Endothelial cell of umbilical vein (primary cell): ENCODE results near the gene TEDC2. TPM values are rescaled to one million over a fixed set of nuclear protein-coding genes. Genes with fewer than 3 reads are reported as not detected.
A peak's percentile ranks its signal among the peaks of the same experiment; 100 is the strongest.

Experiments used
- BruUV-seq: library from RNA; stranded (reverse); fragments of 400-500 nt; replicated peaks from 2 replicates; lab custom pipeline; 2021; lab: Mats Ljungman, UMichigan
- CTCF ChIA-PET: fragments of 300-600, 350-600 bp; sonication (Branson Sonifier 250); formaldehyde crosslinking; loops from one replicate; lab custom pipeline; 2021; ENCODE audit warnings: antibody characterized with exemption, inconsistent platforms; lab: Charles Lee
- POLR2A ChIA-PET: fragments of 300-600, 350-600 bp; sonication (Branson Sonifier 250); formaldehyde crosslinking; loops from one replicate; lab custom pipeline; 2021; ENCODE audit warnings: antibody characterized with exemption, inconsistent platforms; lab: Charles Lee
- DNase-seq: peaks from one replicate; pipeline ENCODE4 v3.0.0-alpha.2; 2011; ENCODE audit warnings: low read depth, low spot score
- FAIRE-seq: peaks from 2 replicates; lab custom pipeline; 2011; peaks lifted over from hg19 to GRCh38; lab: Jason Lieb, UNC
- H2AFZ ChIP-seq: 2 replicates; pipeline ENCODE4 v1.6.0; 2012; ENCODE audit warnings: low read depth, low read length, control low read depth, inconsistent platforms
- H3K27ac ChIP-seq: 2 replicates; pipeline ENCODE4 v1.5.1; 2011; ENCODE audit warnings: low read depth, mild to moderate bottlenecking, control low read depth, low read length, moderate library complexity; ENCODE audit not compliant: insufficient read depth
- H3K27me3 ChIP-seq, 2 experiments: 2 replicates each; pipeline versions ENCODE4 v1.6.0 to v1.6.1; 2011; ENCODE audit warnings: low read length in 2 of 2, mixed read lengths in 1 of 2; ENCODE audit not compliant: control insufficient read depth in 2 of 2, insufficient read depth in 2 of 2
- H3K36me3 ChIP-seq, 2 experiments: 2 replicates in 1 of 2; 3 replicates in 1 of 2; pipeline ENCODE4 v1.5.1; 2011; ENCODE audit warnings: low read length in 2 of 2, mild to moderate bottlenecking in 1 of 2, moderate library complexity in 1 of 2; ENCODE audit not compliant: control insufficient read depth in 2 of 2, insufficient read depth in 2 of 2; ENCODE audit errors: extremely low read depth in 1 of 2
- H3K4me1 ChIP-seq: 3 replicates; pipeline ENCODE4 v1.5.1; 2011; ENCODE audit warnings: mild to moderate bottlenecking, low read length; ENCODE audit not compliant: control insufficient read depth, insufficient read depth; ENCODE audit errors: extremely low read depth
- H3K4me2 ChIP-seq: 2 replicates; pipeline ENCODE4 v1.6.1; 2011; ENCODE audit warnings: low read length, control low read depth, mixed read lengths; ENCODE audit not compliant: insufficient read depth
- H3K4me3 ChIP-seq, 3 experiments: fragments of 200-600 bp in 1 of 3; sonication (generic), shearing (Covaris generic) in 1 of 3; replicated peaks in 1 of 3; 2 replicates each; pipeline ENCODE4 v1.5.1; 2011 to 2016; ENCODE audit warnings: control low read depth in 3 of 3, low read length in 3 of 3, mild to moderate bottlenecking in 2 of 3, inconsistent platforms in 1 of 3, low read depth in 1 of 3, moderate library complexity in 1 of 3; ENCODE audit not compliant: insufficient read depth in 1 of 3
- H3K79me2 ChIP-seq: 2 replicates; pipeline ENCODE4 v1.6.0; 2012; ENCODE audit warnings: low read length, inconsistent platforms; ENCODE audit not compliant: control insufficient read depth, insufficient read depth
- H3K9ac ChIP-seq: replicated peaks from 2 replicates; pipeline ENCODE3; 2011; ENCODE audit warnings: low read length, control low read depth; ENCODE audit not compliant: insufficient read depth; ENCODE audit errors: extremely low read depth
- H3K9me1 ChIP-seq: replicated peaks from 3 replicates; pipeline ENCODE4 v1.6.0; 2011; ENCODE audit warnings: mild to moderate bottlenecking, low read length; ENCODE audit not compliant: control insufficient read depth, insufficient read depth; ENCODE audit errors: extremely low read depth
- H3K9me3 ChIP-seq: replicated peaks from 2 replicates; pipeline ENCODE4 v1.5.1; 2012; ENCODE audit warnings: low read length, inconsistent platforms; ENCODE audit not compliant: control insufficient read depth, insufficient read depth
- H4K20me1 ChIP-seq: replicated peaks from 2 replicates; pipeline ENCODE3; 2011; ENCODE audit warnings: mild to moderate bottlenecking, low read length; ENCODE audit not compliant: control insufficient read depth, insufficient read depth; ENCODE audit errors: extremely low read depth
- CTCF ChIP-seq, 2 donors: IDR thresholded peaks; 1 replicate in 1 of 2; 2 replicates in 1 of 2; pipeline ENCODE4 v1.5.1; 2011; ENCODE audit warnings: low read length in 2 of 2, mild to moderate bottlenecking in 2 of 2, moderate library complexity in 2 of 2, control low read depth in 1 of 2, inconsistent platforms in 1 of 2, low read depth in 1 of 2; ENCODE audit not compliant: insufficient read depth in 1 of 2; ENCODE audit errors: extremely low read depth in 1 of 2
- EZH2 ChIP-seq: IDR thresholded peaks from 2 replicates; pipeline ENCODE4 v1.6.1; 2012; ENCODE audit warnings: borderline replicate concordance, low read depth, mild to moderate bottlenecking, moderate library complexity, low read length, inconsistent platforms; ENCODE audit not compliant: severe bottlenecking
- FOS ChIP-seq: IDR thresholded peaks from 2 replicates; pipeline ENCODE4 v1.6.1; 2011; ENCODE audit warnings: mild to moderate bottlenecking, low read length, moderate library complexity, borderline replicate concordance; ENCODE audit not compliant: insufficient read depth
- GATA2 ChIP-seq: IDR thresholded peaks from 2 replicates; pipeline ENCODE4 v1.7.0; 2011; ENCODE audit warnings: low read depth, mild to moderate bottlenecking, moderate library complexity, mixed read lengths, low read length; ENCODE audit not compliant: insufficient read length, insufficient read depth
- JUN ChIP-seq: IDR thresholded peaks from 2 replicates; pipeline ENCODE4 v1.6.1; 2011; ENCODE audit warnings: borderline replicate concordance, low read depth; ENCODE audit not compliant: insufficient read length, insufficient read depth
- MYC ChIP-seq: IDR thresholded peaks from one replicate; pipeline ENCODE4 v1.6.1; 2011; ENCODE audit warnings: mild to moderate bottlenecking, low read depth, low read length
- POLR2A ChIP-seq: IDR thresholded peaks from 2 replicates; pipeline ENCODE4 v1.6.1; 2012; ENCODE audit warnings: low read depth, mild to moderate bottlenecking, control low read depth, low read length
- POLR2AphosphoS5 ChIP-seq: IDR thresholded peaks from 2 replicates; pipeline ENCODE4 v1.6.1; 2012; ENCODE audit warnings: low read depth, mild to moderate bottlenecking, control low read depth, low read length, moderate library complexity; ENCODE audit not compliant: insufficient read depth
- dilution Hi-C: fragments of 300-500 bp; cut with MboI; formaldehyde crosslinking; loops from one replicate; pipeline ENCODE4 v1.15.0; 2019; ENCODE audit warnings: low sequenced_read_pairs; ENCODE audit not compliant: extremely low pct_ligation_motif_present
- intact Hi-C: fragments of 100-400 bp; cut with micrococcal nuclease; formaldehyde crosslinking; loops from one replicate; pipeline ENCODE4 v1.10.0; 2022
- microRNA-seq: library from miRNA; unstranded; fragments of <30 nt; microRNA quantifications from one replicate; pipeline ENCODE4 v1.2.0, GENCODE V29; 2021; ENCODE audit warnings: borderline number of aligned reads, borderline replicate concordance
- polyA plus RNA-seq, 4 experiments: library from polyadenylated mRNA; depleted of rRNA in 3 of 4; stranded (reverse) in 3 of 4; unstranded in 1 of 4; fragments of >200 nt; gene quantifications; 2 replicates each; pipeline versions ENCODE4 v1.2.1 to v1.2.3, GENCODE V29; 2011 to 2012; ENCODE audit warnings: missing spikeins in 1 of 4
- small RNA-seq: library from RNA; depleted of rRNA; stranded (forward); fragments of <200 nt; gene quantifications from one replicate; pipeline ENCODE3, GENCODE V24; 2012; ENCODE audit warnings: low replicate concordance, low read depth; ENCODE audit not compliant: insufficient read depth, insufficient read length
- total RNA-seq: library from RNA; stranded (reverse); gene quantifications from 2 replicates; pipeline ENCODE4 v1.2.3, GENCODE V29; 2021
- TF ChIP-seq, protein P1 (sequence below): IDR thresholded peaks from 2 replicates; pipeline ENCODE4 v1.6.1; 2011; ENCODE audit not compliant: insufficient read depth, insufficient read length

The TEDC2 gene
- total and polyA plus RNA-seq, 2 donors (not counting 3 experiments of a cell fraction or from before 2014, with no cell fraction given), result 7.6 to 12.7 TPM

DNA sequence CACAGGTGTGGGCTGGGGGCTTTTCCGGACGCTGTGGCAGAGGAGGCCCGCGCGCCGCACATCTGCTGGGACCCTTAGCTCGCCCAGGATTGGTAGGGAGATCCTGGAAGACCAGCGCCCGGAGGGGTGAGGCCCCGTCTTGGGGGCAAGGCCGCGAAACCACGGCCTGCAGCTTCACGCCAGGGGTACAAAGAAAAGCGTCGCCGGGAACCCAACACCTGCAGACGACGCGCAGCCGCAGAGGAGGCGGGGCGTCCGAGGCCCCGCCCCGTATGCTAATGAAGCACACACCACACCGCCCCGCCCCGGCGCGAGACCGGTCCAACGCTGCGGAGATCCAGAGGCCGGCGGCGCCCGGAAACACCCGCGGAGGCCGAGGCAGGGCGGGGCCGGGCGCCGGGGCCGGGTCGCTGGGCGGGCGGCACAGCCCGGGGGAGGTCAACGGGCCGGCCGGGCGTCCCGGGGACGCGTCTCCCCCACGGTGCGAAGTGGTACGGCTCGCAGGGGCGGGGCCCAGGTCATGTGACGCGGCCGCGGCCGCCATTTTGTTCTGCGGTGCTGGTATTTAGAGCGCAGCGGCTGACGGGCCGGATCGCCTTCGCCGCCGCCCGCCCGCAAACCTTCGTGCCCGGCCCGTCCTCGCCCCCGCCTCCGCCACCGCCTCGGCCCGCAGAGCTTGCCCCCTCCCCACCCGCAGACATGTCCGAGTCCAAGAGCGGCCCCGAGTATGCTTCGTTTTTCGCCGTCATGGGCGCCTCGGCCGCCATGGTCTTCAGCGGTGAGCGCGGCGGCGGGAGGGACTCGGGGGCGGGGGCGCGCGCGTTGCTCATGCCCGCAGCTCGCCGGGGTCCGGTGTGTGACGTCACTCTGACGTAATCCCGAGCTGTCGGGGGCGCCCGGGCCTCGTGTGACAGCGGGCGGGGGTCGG, 53.8 kb downstream of the TEDC2 start, which contains the start of gene ATP6V0C:
Gene ATP6V0C (plus strand): TSS at position 548 of the 928 bp plus-strand sequence. CDS start 152 bp downstream, at position 700.
- H3K79me2 ChIP-seq, result peaks cover 48% of the 10 kb centered on the region
- DNase-seq (peak; percentile 76), FAIRE-seq (peak; percentile 77)
- no TSS peak for BruUV-seq
- H3K9ac ChIP-seq, result peak within 1 kb of the TSS; percentile 88
- no peaks in the 10 kb centered on the region for H3K9me1 ChIP-seq
- H3K4me2 ChIP-seq, result peak within 1 kb of the TSS; percentile 89
- CTCF ChIA-PET, result no interaction called here
- H3K9me3 ChIP-seq, result no peaks in the 10 kb centered on the region
- peak within 1 kb of the TSS; percentile 52 to 91 (median 73) for H3K4me3 ChIP-seq
- peak within 1 kb of the TSS; percentile 72 for H3K27ac ChIP-seq
- H4K20me1 ChIP-seq, result peaks cover 2% of the 10 kb centered on the region
- POLR2A ChIA-PET, result no interaction called here
- H3K36me3 ChIP-seq, result no peaks in the 10 kb centered on the region
- peaks cover 23% of the 10 kb centered on the region for H3K4me1 ChIP-seq
- peak; percentile 96 for TF ChIP-seq POLR2A
- no peak for TF ChIP-seq EZH2
- no peak for TF ChIP-seq JUN
- no peak for TF ChIP-seq MYC
- no peak for TF ChIP-seq CTCF (IDR thresholded peaks at IDR 0.05; ENCODE audit: extremely low read depth in 1 of 2, insufficient read depth in 1 of 2, low read depth in 1 of 2, low read length in 2 of 2)
- peak; percentile 99 for TF ChIP-seq POLR2AphosphoS5
- TF ChIP-seq, protein P1, sequence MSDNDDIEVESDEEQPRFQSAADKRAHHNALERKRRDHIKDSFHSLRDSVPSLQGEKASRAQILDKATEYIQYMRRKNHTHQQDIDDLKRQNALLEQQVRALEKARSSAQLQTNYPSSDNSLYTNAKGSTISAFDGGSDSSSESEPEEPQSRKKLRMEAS, result peak; percentile 79
- no peak for TF ChIP-seq GATA2
- no peak for TF ChIP-seq FOS
- H3K27me3 ChIP-seq, result no peaks in the 10 kb centered on the region
- intact Hi-C loops, result no loop called here
- peak within 1 kb of the TSS; percentile 75 for H2AFZ ChIP-seq
- dilution Hi-C loops, result no loop called here

Small RNA genes within 50 kb of the gene (microRNA-seq; reads per million reads assigned to microRNA genes)
- gene MIR6767 (not detected), gene MIR6768 (not detected)

Small RNA genes within 50 kb of the gene (small RNA-seq; reads per million reads assigned to genes)
- not detected for gene MIR6768

Other genes with a start within 250 kb of the TEDC2 start
- gene BRICD5, start 249.2 kb upstream of the TEDC2 start, total RNA-seq, result 8.4 and 10.2 TPM in 2 replicates
- gene BRICD5, start 249.2 kb upstream of the TEDC2 start, polyA plus RNA-seq, result 5.6 and 9.3 TPM in 2 replicates
- 29.6 and 32.0 TPM in 2 replicates for gene PGP, start 245.3 kb upstream of the TEDC2 start, total RNA-seq
- 28.5 and 40.0 TPM in 2 replicates for gene PGP, start 245.3 kb upstream of the TEDC2 start, polyA plus RNA-seq
- gene E4F1, start 236.5 kb upstream of the TEDC2 start, total RNA-seq, result 31.9 and 32.7 TPM in 2 replicates
- 28.6 and 40.8 TPM in 2 replicates for gene E4F1, start 236.5 kb upstream of the TEDC2 start, polyA plus RNA-seq
- 1.0 and 1.2 TPM in 2 replicates for gene DNASE1L2, start 223.7 kb upstream of the TEDC2 start, total RNA-seq
- gene DNASE1L2, start 223.7 kb upstream of the TEDC2 start, polyA plus RNA-seq, result 0.57 and 1.3 TPM in 2 replicates
- 43.6 and 45.8 TPM in 2 replicates for gene ECI1, start 208.5 kb upstream of the TEDC2 start, total RNA-seq
- 48.3 and 57.3 TPM in 2 replicates for gene ECI1, start 208.5 kb upstream of the TEDC2 start, polyA plus RNA-seq
- 204 and 209 TPM in 2 replicates for gene RNPS1, start 192.0 kb upstream of the TEDC2 start, total RNA-seq
- 206 and 255 TPM in 2 replicates for gene RNPS1, start 192.0 kb upstream of the TEDC2 start, polyA plus RNA-seq
- gene ABCA3, start 119.4 kb upstream of the TEDC2 start, total RNA-seq, result 25.5 and 36.0 TPM in 2 replicates
- 13.5 and 16.7 TPM in 2 replicates for gene ABCA3, start 119.4 kb upstream of the TEDC2 start, polyA plus RNA-seq
- gene CCNF, start 30.7 kb upstream of the TEDC2 start, total RNA-seq, result 46.6 and 48.9 TPM in 2 replicates
- 12.8 and 13.9 TPM in 2 replicates for gene CCNF, start 30.7 kb upstream of the TEDC2 start, polyA plus RNA-seq
- 0.15 TPM in 1 of 2 replicates, not detected in the other for gene NTN3, start 11.2 kb downstream of the TEDC2 start, total RNA-seq
- not detected in 2 replicates for gene NTN3, start 11.2 kb downstream of the TEDC2 start, polyA plus RNA-seq
- gene TBC1D24, start 15.0 kb downstream of the TEDC2 start, total RNA-seq, result 17.3 and 22.8 TPM in 2 replicates
- 8.1 and 10.6 TPM in 2 replicates for gene TBC1D24, start 15.0 kb downstream of the TEDC2 start, polyA plus RNA-seq
- gene ATP6V0C, start 53.8 kb downstream of the TEDC2 start, total RNA-seq, result 187 and 194 TPM in 2 replicates
- 122 and 146 TPM in 2 replicates for gene ATP6V0C, start 53.8 kb downstream of the TEDC2 start, polyA plus RNA-seq
- gene AMDHD2, start 60.3 kb downstream of the TEDC2 start, total RNA-seq, result 54.5 and 59.5 TPM in 2 replicates
- gene AMDHD2, start 60.3 kb downstream of the TEDC2 start, polyA plus RNA-seq, result 39.4 and 58.2 TPM in 2 replicates
- gene CEMP1, start 71.3 kb downstream of the TEDC2 start, total RNA-seq, result not detected in 2 replicates
- not detected in 2 replicates for gene CEMP1, start 71.3 kb downstream of the TEDC2 start, polyA plus RNA-seq
- 37.3 and 40.8 TPM in 2 replicates for gene PDPK1, start 77.9 kb downstream of the TEDC2 start, total RNA-seq
- 19.9 and 22.4 TPM in 2 replicates for gene PDPK1, start 77.9 kb downstream of the TEDC2 start, polyA plus RNA-seq
- gene KCTD5, start 222.4 kb downstream of the TEDC2 start, total RNA-seq, result 30.8 and 32.2 TPM in 2 replicates
- 42.0 and 61.4 TPM in 2 replicates for gene KCTD5, start 222.4 kb downstream of the TEDC2 start, polyA plus RNA-seq